Measurements from ENCODE around the gene C22orf23. TPM values are rescaled to one million over a fixed set of nuclear protein-coding genes. Genes with fewer than 3 reads are reported as not detected.

Gene C22orf23
- total and polyA plus RNA-seq, 10 of the 15 experiments (the other 5 are each of a cell fraction or from before 2014, with no cell fraction given) = 0.04 to 0.38 (median 0.11) TPM; not detected in 5

DNA sequence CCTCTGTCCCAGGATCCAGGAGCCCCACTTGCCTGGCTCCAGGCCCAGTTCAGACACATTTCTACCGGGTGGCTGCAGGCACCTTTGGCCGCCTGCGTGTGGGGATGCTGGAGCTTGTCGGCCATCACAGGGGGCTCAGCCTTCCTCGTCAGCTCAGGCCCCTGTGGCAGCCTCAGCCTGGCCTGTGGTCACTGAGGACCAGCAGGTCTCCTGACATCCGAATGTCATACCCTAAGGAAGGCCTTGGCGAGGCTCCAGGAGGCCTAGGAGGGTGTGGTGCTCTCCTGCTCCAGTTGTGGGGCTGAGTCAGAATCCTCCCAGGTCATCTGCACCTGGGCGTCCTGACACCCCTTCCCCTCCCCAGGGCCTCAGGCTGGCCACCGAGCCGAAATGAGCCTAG, 45.8 kb upstream of the C22orf23 start:
- CTCF ChIA-PET = no interaction called here
- H3K79me2 ChIP-seq (ENCODE audit: control insufficient read depth, insufficient read depth, low read length) = no peaks in the 10 kb centered on the region
- 29% methylated on average over 10 of the region's 10 CpGs for WGBS (ENCODE audit: insufficient coverage, insufficient replicate concordance, low lambda C conversion rate, missing lambda C conversion rate)
- RAD21 ChIA-PET (ENCODE audit: unreplicated experiment) = no interaction called here
- H3K36me3 ChIP-seq (ENCODE audit: control insufficient read depth in 2 of 2, insufficient read depth in 2 of 2, low read length in 1 of 2) = no peaks in the 10 kb centered on the region
- intact Hi-C loops (cut with micrococcal nuclease; ENCODE audit: unreplicated experiment) = no loop called here
- no peak overlapping the region for H3K9ac ChIP-seq (ENCODE audit: control insufficient read depth, insufficient read depth, low read length)
- DNase-seq (ENCODE audit: low read depth, low spot score) (no peak), ATAC-seq (no peak), FAIRE-seq (no peak)
- no peaks in the 10 kb centered on the region for H3K9me3 ChIP-seq (replicated peaks; ENCODE audit: control insufficient read depth, insufficient read depth, low read length)
- H3K27me3 ChIP-seq (replicated peaks in 1 of 2; ENCODE audit: control insufficient read depth in 2 of 2, insufficient read depth in 2 of 2, low read length in 1 of 2) = no peaks in the 10 kb centered on the region; a peak in 1 of 4 replicates
- no peaks in the 10 kb centered on the region for H3K4me1 ChIP-seq (ENCODE audit: control insufficient read depth, insufficient read depth, low read length)
- SMC1A ChIA-PET (ENCODE audit: uncharacterized antibody, unreplicated experiment) = no interaction called here
- POLR2A ChIA-PET = interaction anchor here (0.7 kb wide), 1 partner anchor 183 kb away, joined by 3 read pairs; the partner anchor contains the start of gene PLA2G6
- H3K4me2 ChIP-seq (ENCODE audit: control insufficient read depth, insufficient read depth) = no peak overlapping the region
- in situ Hi-C loops (cut with MboI) = no loop called here
- no peaks in the 10 kb centered on the region for H4K20me1 ChIP-seq (ENCODE audit: control insufficient read depth, insufficient read depth)
- H2AFZ ChIP-seq (ENCODE audit: control insufficient read depth, low read depth, low read length) = no peak overlapping the region
- TF ChIP-seq MEF2A (IDR thresholded peaks at IDR 0.05; ENCODE audit: insufficient read depth, low read depth, low read length) (no peak), NFXL1 (IDR thresholded peaks at IDR 0.05; ENCODE audit: borderline replicate concordance) (no peak), CHD4 (IDR thresholded peaks at IDR 0.05) (no peak), POLR2AphosphoS5 (IDR thresholded peaks at IDR 0.05; ENCODE audit: low read length) (no peak), ZNF384 (IDR thresholded peaks at IDR 0.05; ENCODE audit: borderline replicate concordance, low read depth, low read length) (no peak), ESRRA (IDR thresholded peaks at IDR 0.05; ENCODE audit: low read length) (no peak), NFIC (IDR thresholded peaks at IDR 0.05; ENCODE audit: low read depth, low read length) (no peak), SIN3A (IDR thresholded peaks at IDR 0.05; ENCODE audit: low read depth, low read length) (no peak), CHD2 (IDR thresholded peaks at IDR 0.05; ENCODE audit: borderline replicate concordance, low read depth, low read length) (no peak), RCOR1 (conservative IDR thresholded peaks at IDR 0.05; ENCODE audit: low read depth, low read length) (no peak), NR2F1 (conservative IDR thresholded peaks at IDR 0.05) (no peak), STAT1 (conservative IDR thresholded peaks at IDR 0.05) (no peak), YBX1 (IDR thresholded peaks at IDR 0.05) (no peak), RBBP5 (conservative IDR thresholded peaks at IDR 0.05) (no peak)
- TF ChIP-seq, protein P1, sequence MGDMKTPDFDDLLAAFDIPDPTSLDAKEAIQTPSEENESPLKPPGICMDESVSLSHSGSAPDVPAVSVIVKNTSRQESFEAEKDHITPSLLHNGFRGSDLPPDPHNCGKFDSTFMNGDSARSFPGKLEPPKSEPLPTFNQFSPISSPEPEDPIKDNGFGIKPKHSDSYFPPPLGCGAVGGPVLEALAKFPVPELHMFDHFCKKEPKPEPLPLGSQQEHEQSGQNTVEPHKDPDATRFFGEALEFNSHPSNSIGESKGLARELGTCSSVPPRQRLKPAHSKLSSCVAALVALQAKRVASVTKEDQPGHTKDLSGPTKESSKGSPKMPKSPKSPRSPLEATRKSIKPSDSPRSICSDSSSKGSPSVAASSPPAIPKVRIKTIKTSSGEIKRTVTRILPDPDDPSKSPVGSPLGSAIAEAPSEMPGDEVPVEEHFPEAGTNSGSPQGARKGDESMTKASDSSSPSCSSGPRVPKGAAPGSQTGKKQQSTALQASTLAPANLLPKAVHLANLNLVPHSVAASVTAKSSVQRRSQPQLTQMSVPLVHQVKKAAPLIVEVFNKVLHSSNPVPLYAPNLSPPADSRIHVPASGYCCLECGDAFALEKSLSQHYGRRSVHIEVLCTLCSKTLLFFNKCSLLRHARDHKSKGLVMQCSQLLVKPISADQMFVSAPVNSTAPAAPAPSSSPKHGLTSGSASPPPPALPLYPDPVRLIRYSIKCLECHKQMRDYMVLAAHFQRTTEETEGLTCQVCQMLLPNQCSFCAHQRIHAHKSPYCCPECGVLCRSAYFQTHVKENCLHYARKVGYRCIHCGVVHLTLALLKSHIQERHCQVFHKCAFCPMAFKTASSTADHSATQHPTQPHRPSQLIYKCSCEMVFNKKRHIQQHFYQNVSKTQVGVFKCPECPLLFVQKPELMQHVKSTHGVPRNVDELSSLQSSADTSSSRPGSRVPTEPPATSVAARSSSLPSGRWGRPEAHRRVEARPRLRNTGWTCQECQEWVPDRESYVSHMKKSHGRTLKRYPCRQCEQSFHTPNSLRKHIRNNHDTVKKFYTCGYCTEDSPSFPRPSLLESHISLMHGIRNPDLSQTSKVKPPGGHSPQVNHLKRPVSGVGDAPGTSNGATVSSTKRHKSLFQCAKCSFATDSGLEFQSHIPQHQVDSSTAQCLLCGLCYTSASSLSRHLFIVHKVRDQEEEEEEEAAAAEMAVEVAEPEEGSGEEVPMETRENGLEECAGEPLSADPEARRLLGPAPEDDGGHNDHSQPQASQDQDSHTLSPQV (IDR thresholded peaks at IDR 0.05) = no peak
- TF ChIP-seq, protein P2, sequence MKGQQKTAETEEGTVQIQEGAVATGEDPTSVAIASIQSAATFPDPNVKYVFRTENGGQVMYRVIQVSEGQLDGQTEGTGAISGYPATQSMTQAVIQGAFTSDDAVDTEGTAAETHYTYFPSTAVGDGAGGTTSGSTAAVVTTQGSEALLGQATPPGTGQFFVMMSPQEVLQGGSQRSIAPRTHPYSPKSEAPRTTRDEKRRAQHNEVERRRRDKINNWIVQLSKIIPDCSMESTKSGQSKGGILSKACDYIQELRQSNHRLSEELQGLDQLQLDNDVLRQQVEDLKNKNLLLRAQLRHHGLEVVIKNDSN (IDR thresholded peaks at IDR 0.05; ENCODE audit: borderline replicate concordance, extremely low read length, insufficient read depth, low read depth, low read length) = no peak
- TF ChIP-seq, protein P3, sequence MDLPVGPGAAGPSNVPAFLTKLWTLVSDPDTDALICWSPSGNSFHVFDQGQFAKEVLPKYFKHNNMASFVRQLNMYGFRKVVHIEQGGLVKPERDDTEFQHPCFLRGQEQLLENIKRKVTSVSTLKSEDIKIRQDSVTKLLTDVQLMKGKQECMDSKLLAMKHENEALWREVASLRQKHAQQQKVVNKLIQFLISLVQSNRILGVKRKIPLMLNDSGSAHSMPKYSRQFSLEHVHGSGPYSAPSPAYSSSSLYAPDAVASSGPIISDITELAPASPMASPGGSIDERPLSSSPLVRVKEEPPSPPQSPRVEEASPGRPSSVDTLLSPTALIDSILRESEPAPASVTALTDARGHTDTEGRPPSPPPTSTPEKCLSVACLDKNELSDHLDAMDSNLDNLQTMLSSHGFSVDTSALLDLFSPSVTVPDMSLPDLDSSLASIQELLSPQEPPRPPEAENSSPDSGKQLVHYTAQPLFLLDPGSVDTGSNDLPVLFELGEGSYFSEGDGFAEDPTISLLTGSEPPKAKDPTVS (IDR thresholded peaks at IDR 0.05; ENCODE audit: low read depth, low read length) = no peak
- TF ChIP-seq, protein P4, sequence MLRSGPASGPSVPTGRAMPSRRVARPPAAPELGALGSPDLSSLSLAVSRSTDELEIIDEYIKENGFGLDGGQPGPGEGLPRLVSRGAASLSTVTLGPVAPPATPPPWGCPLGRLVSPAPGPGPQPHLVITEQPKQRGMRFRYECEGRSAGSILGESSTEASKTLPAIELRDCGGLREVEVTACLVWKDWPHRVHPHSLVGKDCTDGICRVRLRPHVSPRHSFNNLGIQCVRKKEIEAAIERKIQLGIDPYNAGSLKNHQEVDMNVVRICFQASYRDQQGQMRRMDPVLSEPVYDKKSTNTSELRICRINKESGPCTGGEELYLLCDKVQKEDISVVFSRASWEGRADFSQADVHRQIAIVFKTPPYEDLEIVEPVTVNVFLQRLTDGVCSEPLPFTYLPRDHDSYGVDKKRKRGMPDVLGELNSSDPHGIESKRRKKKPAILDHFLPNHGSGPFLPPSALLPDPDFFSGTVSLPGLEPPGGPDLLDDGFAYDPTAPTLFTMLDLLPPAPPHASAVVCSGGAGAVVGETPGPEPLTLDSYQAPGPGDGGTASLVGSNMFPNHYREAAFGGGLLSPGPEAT (IDR thresholded peaks at IDR 0.05; ENCODE audit: low read depth) = no peak
- no peak overlapping the region for H3K27ac ChIP-seq (ENCODE audit: control insufficient read depth, insufficient read depth)
- no TSS peak for BruUV-seq (replicated peaks)
- no peak overlapping the region for H3K4me3 ChIP-seq

Measured in GM12878 (cell line).